K562 (cell line): ENCODE measurements around the gene TMEM205. TPM values are rescaled to one million over a fixed set of nuclear protein-coding genes. Genes with fewer than 3 reads are reported as not detected.

Experiments used
- CEBPG ChIP-seq, 3 experiments: fragments of 200-800 bp in 1 of 3; sonication (Bioruptor generic) in 1 of 3; sonication (generic) in 1 of 3; formaldehyde crosslinking in 1 of 3; IDR thresholded peaks in 2 of 3; conservative IDR thresholded peaks in 1 of 3; 2 replicates each; pipeline versions ENCODE4 v1.6.1 to v1.8.0; 2016 to 2022; ENCODE audit warnings: missing compliant biosample characterization in 2 of 3, missing genetic modification characterization in 2 of 3, mild to moderate bottlenecking in 1 of 3, missing genetic modification reagents in 1 of 3
- E2F5 ChIP-seq: sonication (generic); formaldehyde crosslinking; IDR thresholded peaks from 2 replicates; pipeline ENCODE4 v1.8.0; 2022; ENCODE audit warnings: mild to moderate bottlenecking, missing genetic modification reagents
- ELF4 ChIP-seq: fragments of 450-650 bp; formaldehyde crosslinking; IDR thresholded peaks from 2 replicates; pipeline ENCODE4 v1.4.0; 2022; ENCODE audit warnings: missing genetic modification characterization
- ETV6 ChIP-seq, 3 experiments: fragments of 150-350 bp in 1 of 3; sonication (generic) in 1 of 3; formaldehyde crosslinking in 1 of 3; IDR thresholded peaks; 2 replicates each; pipeline versions ENCODE4 v1.6.1 to v1.8.0; 2014 to 2022; ENCODE audit warnings: borderline replicate concordance in 2 of 3, low read depth in 2 of 3, antibody characterized with exemption in 1 of 3, low read length in 1 of 3, mild to moderate bottlenecking in 1 of 3, missing genetic modification reagents in 1 of 3
- FOXA3 ChIP-seq, 2 experiments: fragments of 450-650 bp in 1 of 2; sonication (generic) in 1 of 2; formaldehyde crosslinking; IDR thresholded peaks in 1 of 2; conservative IDR thresholded peaks in 1 of 2; 2 replicates each; pipeline versions ENCODE4 v1.4.0 to v1.8.0; 2020 to 2022; ENCODE audit warnings: mild to moderate bottlenecking in 2 of 2, missing genetic modification reagents in 1 of 2
- HDGF ChIP-seq: fragments of 450-650 bp; IDR thresholded peaks from 2 replicates; pipeline ENCODE4 v1.6.1; 2016
- NFE2 ChIP-seq: IDR thresholded peaks from 2 replicates; pipeline ENCODE4 v1.6.1; 2014; ENCODE audit warnings: antibody characterized with exemption, low read depth
- NFE2L1 ChIP-seq: fragments of 450-650 bp; IDR thresholded peaks from 2 replicates; pipeline ENCODE4 v1.6.1; 2016; ENCODE audit warnings: missing genetic modification characterization, low read depth, mild to moderate bottlenecking, missing compliant biosample characterization, moderate library complexity, borderline replicate concordance
- PURB ChIP-seq: sonication (generic); formaldehyde crosslinking; IDR thresholded peaks from 2 replicates; pipeline ENCODE4 v1.9.0; 2021; ENCODE audit warnings: low read depth, mild to moderate bottlenecking, missing genetic modification reagents
- RBM15 ChIP-seq: fragments of 200-400 bp; formaldehyde crosslinking; IDR thresholded peaks from 2 replicates; pipeline ENCODE4 v1.6.1; 2018; ENCODE audit warnings: mild to moderate bottlenecking, low read length, moderate library complexity; ENCODE audit not compliant: insufficient read depth
- SP1 ChIP-seq: sonication (generic); formaldehyde crosslinking; IDR thresholded peaks from 2 replicates; pipeline ENCODE4 v1.8.1; 2022; ENCODE audit warnings: mild to moderate bottlenecking, missing genetic modification reagents
- XRCC3 ChIP-seq: fragments of 450-650 bp; IDR thresholded peaks from 2 replicates; pipeline ENCODE4 v1.6.1; 2017; ENCODE audit warnings: mild to moderate bottlenecking, moderate library complexity
- ZBTB40 ChIP-seq, 2 experiments: fragments of 450-650 bp in 1 of 2; sonication (generic) in 1 of 2; formaldehyde crosslinking in 1 of 2; IDR thresholded peaks; 2 replicates each; pipeline versions ENCODE4 v1.7.1 to v1.9.0; 2016 to 2022; ENCODE audit warnings: inconsistent platforms in 1 of 2, mild to moderate bottlenecking in 1 of 2, missing genetic modification reagents in 1 of 2
- ZNF134 ChIP-seq: fragments of 250-450 bp; sonication (Bioruptor Pico); conservative IDR thresholded peaks from 2 replicates; pipeline ENCODE4 v1.4.0; 2020
- ZNF408 ChIP-seq: fragments of 250-450 bp; sonication (Bioruptor Pico); IDR thresholded peaks from 2 replicates; pipeline ENCODE4 v1.4.0; 2020; ENCODE audit warnings: low read depth, mild to moderate bottlenecking, moderate library complexity
- ZNF644 ChIP-seq: fragments of 200-800 bp; sonication (Bioruptor generic); IDR thresholded peaks from 2 replicates; pipeline ENCODE4 v1.6.1; 2016; ENCODE audit warnings: low read depth, missing genetic modification characterization, missing compliant biosample characterization
- polyA plus RNA-seq, 8 experiments: library from polyadenylated mRNA; depleted of rRNA in 4 of 8; stranded (reverse) in 5 of 8; unstranded in 3 of 8; fragments of >200 nt; fragmentation: Nextera tagmentation in 2 of 8; fragmentation: Illumina TruSeq in 1 of 8; extraction: Ambion mirVana in 2 of 8; extraction: Trizol in 1 of 8; gene quantifications; 2 replicates each; pipeline versions ENCODE4 v1.2.1 to v1.2.3, GENCODE V29; 2011 to 2014; ENCODE audit warnings: inconsistent platforms in 1 of 8, missing spikeins in 1 of 8
- total RNA-seq, 7 experiments: library from RNA; depleted of rRNA in 6 of 7; stranded (reverse); fragments of >200 nt in 6 of 7; fragmentation: Illumina TruSeq in 2 of 7; extraction: Trizol in 2 of 7; gene quantifications; 2 replicates each; pipeline versions ENCODE4 v1.2.1 to v1.2.3, GENCODE V29; 2011 to 2021; ENCODE audit warnings: low replicate concordance in 1 of 7

TMEM205 gene
- total and polyA plus RNA-seq, 9 of the 15 experiments (the other 6 are each of a cell fraction or from before 2014, with no cell fraction given) = 21.3 to 81.5 (median 44.1) TPM

DNA sequence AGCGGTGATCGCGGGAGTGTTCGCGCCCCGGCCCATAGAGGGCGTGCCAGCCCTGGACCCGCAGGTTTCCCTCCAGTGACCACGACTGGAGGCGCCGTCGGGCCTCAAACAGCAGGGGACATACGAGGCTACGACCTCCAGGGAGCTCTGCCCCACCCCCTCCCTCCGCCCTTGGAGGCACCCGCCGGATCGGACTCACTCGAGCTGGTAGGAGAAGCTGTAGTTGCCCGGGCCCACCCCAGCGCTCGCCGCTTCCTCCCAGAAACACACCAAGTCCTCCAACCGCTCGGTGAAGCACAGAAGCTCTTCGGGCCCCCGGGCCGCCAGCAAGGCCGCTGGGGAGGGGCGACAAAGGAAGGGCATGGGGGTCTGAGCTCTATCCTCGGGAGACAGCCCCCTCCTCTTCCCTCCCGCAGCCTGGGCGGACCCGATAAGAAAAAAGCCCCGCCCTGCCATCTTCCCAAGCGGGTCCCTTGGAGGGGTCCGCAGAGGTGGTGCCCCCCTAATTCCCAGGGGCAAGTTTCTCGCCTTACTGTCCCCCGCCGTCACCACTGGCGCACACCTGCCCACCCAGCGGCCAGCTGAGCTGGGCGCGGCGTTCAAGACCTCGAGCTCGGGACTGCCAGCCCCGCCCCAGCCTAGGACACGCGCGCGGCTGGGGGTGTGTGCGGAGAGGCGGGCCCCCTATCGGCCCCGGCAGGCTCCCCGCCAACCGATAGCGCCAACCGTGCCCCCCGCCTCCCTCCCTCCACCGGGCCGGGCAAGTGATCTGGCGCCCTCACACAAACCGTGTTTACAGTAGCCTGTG is 37.0 kb upstream of the TMEM205 start (continued):
- TF ChIP-seq FOXA3 (CRISPR knock-in tag; conservative IDR thresholded peaks at IDR 0.05 in 1 of 2, IDR thresholded peaks at IDR 0.05 in 1 of 2) (no peak), PURB (CRISPR knock-in tag) (no peak), XRCC3 (no peak), RBM15 (no peak), ZNF134 (CRISPR knock-in tag) (no peak), ELF4 (CRISPR knock-in tag) (no peak; the same call in 1 of the 2 replicates), NFE2L1 (no peak), ZNF408 (CRISPR knock-in tag) (no peak), CEBPG (CRISPR knock-in tag; IDR thresholded peaks at IDR 0.05) (no peak), CEBPG (tag; conservative IDR thresholded peaks at IDR 0.05 in 1 of 2, IDR thresholded peaks at IDR 0.05 in 1 of 2) (no peak), HDGF (no peak), E2F5 (CRISPR knock-in tag) (no peak), NFE2 (no peak), SP1 (CRISPR knock-in tag) (peak; percentile 2; the same call in 1 of the 2 replicates), ETV6 (IDR thresholded peaks at IDR 0.05; ENCODE audit: borderline replicate concordance in 1 of 2, low read depth in 2 of 2, low read length in 1 of 2) (no peak), ETV6 (CRISPR knock-in tag; IDR thresholded peaks at IDR 0.05; ENCODE audit: borderline replicate concordance) (0 out of 2 replicates have a peak, but pooled peaks have one; percentile 33), ZNF644 (tag) (no peak), ZBTB40 (IDR thresholded peaks at IDR 0.05) (0 out of 2 replicates have a peak, but pooled peaks have one; percentile 12), ZBTB40 (CRISPR knock-in tag; IDR thresholded peaks at IDR 0.05) (no peak)
